Heart right ventricle (tissue), 16 donors: ENCODE measurements around the gene DHX34. TPM values are rescaled to one million over a fixed set of nuclear protein-coding genes. Genes with fewer than 3 reads are reported as not detected.
A peak's percentile ranks its signal among the peaks of the same experiment; 100 is the strongest.

Experiments
- ATAC-seq, 8 donors: fragments of 200-7000 bp; cut with Tn5 transposase; one replicate each; pipeline ENCODE4 v1.9.1; 2020; ENCODE audit warnings: mild to moderate bottlenecking in 8 of 8, moderate library complexity in 8 of 8, moderate number of reproducible peaks in 1 of 8
- DNase-seq, 2 donors: peaks; one replicate each; pipeline ENCODE4 v3.0.0-alpha.2; 2020
- H3K27ac ChIP-seq, 10 donors: fragments of 200-600 bp; sonication (generic) in 2 of 10; one replicate each; pipeline versions ENCODE4 v1.5.0 to v1.8.0; 2020 to 2022; ENCODE audit warnings: mild to moderate bottlenecking in 3 of 10
- H3K27me3 ChIP-seq, 7 donors: fragments of 200-600 bp; one replicate each; pipeline ENCODE4 v1.8.0; 2021 to 2022; ENCODE audit warnings: mild to moderate bottlenecking in 2 of 7
- H3K36me3 ChIP-seq, 9 donors: fragments of 200-600 bp; sonication (generic) in 1 of 9; one replicate each; pipeline versions ENCODE4 v1.5.0 to v1.8.0; 2020 to 2022; ENCODE audit warnings: mild to moderate bottlenecking in 2 of 9
- H3K4me1 ChIP-seq, 9 donors: fragments of 200-600 bp; sonication (generic) in 1 of 9; one replicate each; pipeline versions ENCODE4 v1.5.0 to v1.8.0; 2020 to 2022; ENCODE audit warnings: mild to moderate bottlenecking in 4 of 9
- H3K4me3 ChIP-seq, 10 donors: fragments of 200-600 bp; sonication (generic) in 2 of 10; one replicate each; pipeline versions ENCODE4 v1.5.0 to v1.8.0; 2020 to 2022; ENCODE audit warnings: mild to moderate bottlenecking in 7 of 10, moderate library complexity in 2 of 10
- H3K9me3 ChIP-seq, 11 donors: fragments of 200-600 bp in 10 of 11; sonication (generic) in 2 of 11; one replicate each; pipeline versions ENCODE4 v1.5.0 to v1.8.0; 2013 to 2022; ENCODE audit warnings: mild to moderate bottlenecking in 2 of 11, control low read depth in 1 of 11, moderate library complexity in 1 of 11
- CTCF ChIP-seq, 9 donors: fragments of 200-600 bp; sonication (generic) in 2 of 9; IDR thresholded peaks; one replicate each; pipeline versions ENCODE4 v1.5.0 to v1.8.0; 2021 to 2022; ENCODE audit warnings: antibody characterized with exemption in 9 of 9, mild to moderate bottlenecking in 5 of 9, moderate library complexity in 1 of 9
- WGBS, 2 donors: extraction: QIAGEN DNeasy Blood & Tissue Kit; methylation state at CpG; one replicate each; pipeline ENCODE4 v1.1.7; 2013; ENCODE audit warnings: inconsistent platforms in 1 of 2; 5-methylcytosine and 5-hydroxymethylcytosine counted together
- intact Hi-C, 10 donors: fragments of 100-400 bp; cut with DNase I; formaldehyde crosslinking; loops; one replicate each; pipeline versions ENCODE4 v1.11.1 to v1.14.2; 2022
- polyA plus RNA-seq, 2 donors: library from polyadenylated mRNA; stranded (reverse); fragments of 200-250 nt; gene quantifications; one replicate each; pipeline ENCODE4 v1.2.3, GENCODE V29; 2013
- total RNA-seq, 10 donors: library from RNA; stranded (reverse); fragmentation: NEBNext Ultra II Directional in 3 of 10; extraction: Animal tissue kit (Norgen Biotek cat#: 25700) in 3 of 10; gene quantifications; one replicate each; pipeline versions ENCODE4 v1.2.1 to v1.2.4, GENCODE V29; 2021 to 2023
- donor health status: Arrhythmogenic right ventricular cardiomyopathy.
- donor health status: ischemic (EF 13 %, LVEDD 7.1; RV severe dilation, severe dysfunction).
- donor health status: healthy with polysubstance abuse.
- donor health status: DM: no; HTN: yes; CAD: no.
- donor health status: DM: no; HTN: no; CAD: no.
- donor health status: ischemic (EF 25% LVEDD 6.9; RV normal size, moderate dysfunction).
- donor health status: ischemic (EF 25% LVEDD 5.7; RV mildly dilated, moderate dysfunction).
- donor health status: healthy.
- donor health status: DM: yes; HTN: yes; CAD: no.
- donor health status: Ischemic cardiomyopathy.
- donor health status: ischemic (EF 35%, LVEDD 5.7; RV mildly dilated, moderate dysfunction).
- donor health status: nonischemic (EF 11% LVEDD 7.7; RV severe dilation, severe dysfunction).
- donor health status: DM: yes; HTN: yes; CAD: no.
- donor health status: PGD.
- donor health status: ischemic (EF 29% LVEDD 5.4; RV normal size, mild dysfunction).
- donor health status: nonischemic (EF 23%, LVEDD 6.1; RV moderate dilation, normal function).

The DHX34 gene
- total and polyA plus RNA-seq, 12 donors: 4.4 to 11.7 (median 5.9) TPM

GRCh38 chr19:47321630-47322029 lies 27.5 kb upstream of the DHX34 start:
- Histone ChIP-seq H3K9me3 (peaks cover 0 to 5% (median 0%) of the 10 kb centered on the region in 11 donors), H3K4me1 (peaks cover 0 to 36% (median 0%) of the 10 kb centered on the region in 9 donors), H3K27ac (peak overlapping the region in 2 of 10 donors; percentile 19 to 88), H3K4me3 (no peak overlapping the region), H3K27me3 (peaks cover 0 to 44% (median 17%) of the 10 kb centered on the region in 7 donors), H3K36me3 (peaks cover 0 to 34% (median 0%) of the 10 kb centered on the region in 9 donors)
- ATAC-seq (no peak), DNase-seq (no peak)
- intact Hi-C loops: no loop called here
- TF ChIP-seq CTCF (IDR thresholded peaks at IDR 0.05): no peak
- WGBS, 2 donors: 76 to 91% methylated on average over 1 of the region's 1 CpG

GRCh38 chr19:47322058-47322457 lies 27.1 kb upstream of the DHX34 start:
- Histone ChIP-seq H3K4me1 (peaks cover 0 to 33% (median 0%) of the 10 kb centered on the region in 9 donors), H3K27ac (peak overlapping the region in 3 of 10 donors; percentile 5 to 88 (median 19)), H3K4me3 (no peak overlapping the region), H3K36me3 (peaks cover 0 to 32% (median 0%) of the 10 kb centered on the region in 9 donors), H3K9me3 (peaks cover 0 to 5% (median 0%) of the 10 kb centered on the region in 11 donors), H3K27me3 (peaks cover 0 to 46% (median 17%) of the 10 kb centered on the region in 7 donors)
- ATAC-seq (peak in 1 of 8 donors; percentile 32), DNase-seq (no peak)
- intact Hi-C loops: no loop called here
- no peak for TF ChIP-seq CTCF (IDR thresholded peaks at IDR 0.05)
- WGBS, 2 donors: 68 to 75% methylated on average over 2 of the region's 2 CpGs

- WGBS, 2 donors: 78 to 80% methylated on average over 8 of the region's 8 CpGs
- Histone ChIP-seq H3K9me3 (peaks cover 0 to 5% (median 0%) of the 10 kb centered on the region in 11 donors), H3K27ac (peak overlapping the region in 4 of 10 donors; percentile 58 to 88 (median 64)), H3K27me3 (peaks cover 0 to 49% (median 17%) of the 10 kb centered on the region in 7 donors), H3K4me3 (peak overlapping the region in 3 of 10 donors; percentile 11 to 17 (median 13)), H3K4me1 (peaks cover 0 to 33% (median 0%) of the 10 kb centered on the region in 9 donors), H3K36me3 (peaks cover 0 to 24% (median 0%) of the 10 kb centered on the region in 9 donors)
- ATAC-seq (no peak), DNase-seq (no peak)
- intact Hi-C loops: no loop called here
- TF ChIP-seq CTCF (IDR thresholded peaks at IDR 0.05): no peak
Observed at GRCh38 chr19:47323409-47323808, 25.7 kb upstream of the DHX34 start.

GRCh38 chr19:47323872-47324271 lies 25.2 kb upstream of the DHX34 start:
- DNase-seq (peak in 1 of 2 donors; percentile 11), ATAC-seq (peak; percentile 40 to 72 (median 57))
- TF ChIP-seq CTCF (IDR thresholded peaks at IDR 0.05): no peak
- intact Hi-C loops: no loop called here
- H3K36me3 ChIP-seq: peaks cover 0 to 24% (median 0%) of the 10 kb centered on the region in 9 donors
- peaks cover 0 to 5% (median 0%) of the 10 kb centered on the region in 11 donors for H3K9me3 ChIP-seq
- peak overlapping the region in 3 of 10 donors; percentile 13 to 20 (median 17) for H3K4me3 ChIP-seq
- H3K27ac ChIP-seq: peak overlapping the region in 6 of 10 donors; percentile 30 to 88 (median 58)
- H3K4me1 ChIP-seq: peaks cover 0 to 33% (median 0%) of the 10 kb centered on the region in 9 donors
- 73 to 76% methylated on average over 12 of the region's 12 CpGs for WGBS, 2 donors
- H3K27me3 ChIP-seq: peaks cover 0 to 51% (median 17%) of the 10 kb centered on the region in 7 donors
